ENCODE data around the gene PNPLA6.

PNPLA6 gene

DNA sequence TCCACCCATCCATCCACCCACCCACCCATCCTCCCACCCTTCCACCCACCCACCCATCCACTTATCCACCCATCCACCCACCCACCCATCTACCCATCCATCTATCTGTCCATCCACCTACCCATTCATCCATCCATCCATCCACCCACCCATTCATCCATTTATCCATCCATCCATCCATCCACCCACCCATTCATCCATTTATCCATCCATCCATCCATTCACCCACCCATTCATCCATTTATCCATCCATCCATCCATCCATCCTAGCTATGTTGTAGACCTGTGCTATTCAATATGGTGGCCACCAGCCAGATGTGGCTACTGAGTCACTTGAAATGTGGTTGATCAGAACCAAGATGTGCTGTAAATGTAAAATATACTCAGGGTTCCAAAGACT is 65.2 kb downstream of the PNPLA6 start:
- no peak for DNase-seq (ENCODE audit: low read depth)

DNA sequence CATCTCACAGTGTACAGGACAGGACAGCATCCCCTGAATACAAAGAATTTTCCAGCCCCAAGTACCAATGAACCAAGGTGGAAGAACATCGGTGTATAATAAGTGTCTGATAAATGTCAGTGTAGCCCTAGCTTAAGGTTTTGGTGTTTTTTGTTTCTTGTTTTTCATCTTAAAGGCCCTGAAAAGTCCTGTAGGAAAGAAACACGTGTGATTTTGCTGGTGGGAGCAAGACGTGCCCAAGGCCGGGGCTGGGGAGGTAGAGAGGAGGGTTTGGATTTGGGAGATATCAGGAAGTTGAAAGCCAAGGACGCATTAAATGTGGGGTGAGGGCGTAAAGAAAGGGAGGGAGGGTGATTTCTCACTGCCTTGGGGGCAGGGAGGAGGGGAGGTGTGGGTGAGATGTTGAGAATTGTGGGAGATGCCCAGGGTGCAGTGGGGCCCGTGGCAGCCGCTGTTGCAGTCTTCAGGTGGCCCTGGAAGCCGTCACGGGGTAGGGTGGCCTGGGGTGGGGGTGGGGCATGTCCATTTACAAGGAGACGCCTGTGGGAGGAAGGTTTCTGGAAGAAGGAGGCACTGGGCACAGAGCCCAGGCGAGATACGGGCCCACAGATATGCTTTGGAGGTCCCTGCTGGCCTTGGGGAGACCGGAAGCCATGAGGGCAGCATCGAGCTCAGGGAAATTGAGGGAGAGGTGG is 66.9 kb downstream of the PNPLA6 start:
- no peak for DNase-seq (ENCODE audit: low read depth)

- no peak for DNase-seq (ENCODE audit: low read depth)
Observed at GRCh38 chr19:7602935-7603497, 67.5 kb downstream of the PNPLA6 start.

DNA sequence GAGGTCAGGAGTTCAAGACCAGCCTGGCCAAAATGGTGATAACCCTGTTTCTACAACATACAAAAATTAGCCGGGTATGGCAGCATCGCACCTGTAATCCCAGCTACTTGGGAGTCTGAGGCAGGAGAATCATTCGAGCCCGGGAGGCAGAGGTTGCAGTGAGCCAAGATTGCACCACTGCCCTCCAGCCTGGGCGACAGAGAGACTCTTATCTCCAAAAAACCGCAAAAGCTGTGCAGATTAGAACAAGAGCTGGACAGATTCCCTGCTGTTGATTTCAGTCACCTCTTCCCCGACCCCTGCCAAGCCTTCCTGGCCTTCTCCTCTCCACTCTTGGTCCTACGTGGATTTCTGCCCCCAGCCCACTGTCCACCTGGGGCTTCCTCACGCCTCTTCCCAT is 68.4 kb downstream of the PNPLA6 start:
- no peak for DNase-seq (ENCODE audit: low read depth)

DNA sequence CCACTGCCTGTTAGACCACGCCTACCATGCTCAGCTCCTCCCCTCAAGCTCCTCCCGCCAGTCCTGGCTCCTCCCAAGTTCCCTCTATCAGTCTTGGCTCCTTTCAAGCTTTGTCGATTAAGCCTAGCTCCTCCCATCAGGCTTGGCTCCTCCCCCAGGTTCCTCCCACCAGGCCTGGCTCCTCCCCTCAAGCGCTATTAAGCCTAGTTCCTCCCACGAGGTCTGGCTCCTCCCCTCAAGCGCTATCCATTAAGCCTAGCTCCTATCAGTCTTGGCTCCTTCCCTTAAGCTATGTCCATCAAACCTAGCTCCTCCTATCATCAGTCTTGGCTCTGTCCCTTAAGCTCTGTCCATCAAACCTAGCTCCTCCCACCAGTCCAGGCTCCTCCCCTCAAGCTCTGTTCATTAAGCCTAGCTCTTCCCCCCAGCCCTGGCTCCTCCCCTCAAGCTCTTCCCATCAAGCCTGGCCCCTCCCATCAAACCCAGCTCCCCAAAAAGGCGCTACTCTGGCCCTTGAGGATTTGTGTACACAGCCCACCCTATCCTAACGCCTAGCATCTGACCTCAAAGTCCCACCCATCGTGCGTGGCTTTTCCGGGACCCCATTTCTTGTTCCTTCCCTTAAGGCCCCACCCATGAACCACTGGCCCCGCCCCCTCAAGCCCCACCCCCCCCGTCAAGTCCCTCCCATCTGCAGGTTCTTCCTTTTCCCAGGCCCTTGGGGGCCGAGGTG is 70.1 kb downstream of the PNPLA6 start:
- DNase-seq (ENCODE audit: low read depth), result no peak

DNA sequence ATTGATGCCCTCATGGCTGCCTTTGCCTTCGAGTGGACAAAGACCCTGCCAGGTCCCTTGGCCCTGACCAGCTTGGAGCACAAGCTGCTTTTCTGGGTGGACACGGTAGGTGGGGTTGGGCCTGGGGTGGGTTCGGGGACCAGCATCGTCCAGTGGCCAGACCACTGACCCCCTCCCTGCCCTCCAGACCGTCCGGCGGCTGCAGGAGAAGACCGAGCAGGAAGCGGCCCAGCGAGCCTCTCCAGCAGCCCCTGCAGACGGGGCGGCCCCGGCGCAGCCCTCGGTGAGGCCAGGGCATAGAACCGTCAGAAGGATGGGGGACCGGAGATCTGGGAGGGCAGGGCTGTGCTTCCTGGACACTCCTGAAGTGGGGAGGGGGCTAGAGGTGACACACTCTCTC is 70.8 kb downstream of the PNPLA6 start:
- DNase-seq (ENCODE audit: low read depth), result no peak

- DNase-seq (ENCODE audit: low read depth), result no peak
Observed at GRCh38 chr19:7607212-7607873, 71.8 kb downstream of the PNPLA6 start.

DNA sequence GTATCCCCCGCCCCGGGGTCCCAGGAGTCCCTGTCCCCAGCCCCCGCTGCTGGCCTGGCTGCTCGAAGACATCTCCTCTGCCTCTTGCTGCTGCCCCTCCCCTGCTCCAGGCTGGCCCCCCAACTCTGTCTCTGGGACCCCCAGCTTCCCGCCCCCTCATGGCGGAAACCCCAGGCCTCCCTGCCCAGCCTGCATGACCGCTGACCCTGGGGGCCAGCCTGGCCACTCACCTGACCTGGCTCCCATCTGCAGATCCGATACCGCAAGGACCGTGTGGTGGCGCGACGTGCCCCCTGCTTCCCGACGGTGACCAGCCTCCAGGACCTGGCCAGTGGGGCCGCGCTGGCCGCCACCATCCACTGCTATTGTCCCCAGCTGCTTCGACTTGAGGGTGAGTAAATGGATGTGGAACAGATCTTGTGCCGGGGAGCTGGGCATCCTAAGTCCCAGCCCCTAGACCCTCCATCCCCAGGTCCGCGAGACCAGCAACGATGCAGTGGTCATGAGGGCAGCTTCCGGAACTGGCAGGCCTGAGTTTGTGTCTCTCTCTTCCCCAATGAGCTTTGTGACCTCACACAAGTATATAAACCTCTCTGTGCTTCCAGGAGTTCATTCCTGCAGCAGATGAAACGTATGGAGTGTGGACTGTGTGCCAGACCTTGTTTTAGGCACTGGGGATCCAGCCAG is 72.5 kb downstream of the PNPLA6 start:
- no peak for DNase-seq (ENCODE audit: low read depth)

GRCh38 chr19:7610491-7611240 is 75.1 kb downstream of the PNPLA6 start:
- DNase-seq (ENCODE audit: low read depth), result no peak
